ENCODE data around the gene PPT2. TPM values are rescaled to one million over a fixed set of nuclear protein-coding genes. Genes with fewer than 3 reads are reported as not detected.

The PPT2 gene
- total and polyA plus RNA-seq, 2 of the 8 experiments (the other 6 are each of a cell fraction or from before 2014, with no cell fraction given): 24.1 to 39.5 TPM

- no peak for TF ChIP-seq CHD7 (IDR thresholded peaks at IDR 0.05; ENCODE audit: insufficient replicate concordance, low read length)
- TF ChIP-seq MAFK (IDR thresholded peaks at IDR 0.05; ENCODE audit: low read depth, low read length): no peak
- no peak for TF ChIP-seq ZNF274 (IDR thresholded peaks at IDR 0.05; ENCODE audit: borderline replicate concordance, extremely low read depth, low read length)
- no peak for TF ChIP-seq SIX5 (IDR thresholded peaks at IDR 0.05; ENCODE audit: low read depth, low read length)
- no peak for TF ChIP-seq TEAD4 (IDR thresholded peaks at IDR 0.05; ENCODE audit: low read depth, low read length)
- TF ChIP-seq GTF2F1 (IDR thresholded peaks at IDR 0.05; ENCODE audit: borderline replicate concordance, low read depth, low read length): no peak
- TF ChIP-seq ATF3 (IDR thresholded peaks at IDR 0.05; ENCODE audit: insufficient read depth, low read depth, low read length): peak; percentile 79
- peak; percentile 71 for TF ChIP-seq TAF7 (optimal IDR thresholded peaks at IDR 0.05; ENCODE audit: borderline replicate concordance, low read depth, low read length)
Observed at GRCh38 chr6:32153564-32154513, at the start of gene PPT2 (continued).

Measured in H1 (cell line).